BE2C (cell line): ENCODE measurements around the gene ADGRG6.

ENCODE experiments used
- DNase-seq: peaks from one replicate; pipeline ENCODE4 v3.0.0-alpha.2; 2020
- H3K27me3 ChIP-seq: fragments of 250-450 bp; sonication (Bioruptor Pico); 2 replicates; pipeline ENCODE4 v1.5.1; 2020; ENCODE audit warnings: mild to moderate bottlenecking
- H3K36me3 ChIP-seq: fragments of 250-450 bp; sonication (Bioruptor Pico); 2 replicates; pipeline ENCODE4 v1.5.1; 2020; ENCODE audit warnings: mild to moderate bottlenecking
- H3K4me1 ChIP-seq: fragments of 250-450 bp; sonication (Bioruptor Pico); 2 replicates; pipeline ENCODE4 v1.5.1; 2020
- H3K4me3 ChIP-seq: 2 replicates; pipeline ENCODE4 v1.5.1; 2011; ENCODE audit warnings: low read depth, low read length
- H3K9me3 ChIP-seq: fragments of 250-450 bp; sonication (Bioruptor Pico); 2 replicates; pipeline ENCODE4 v1.5.1; 2020
- TF ChIP-seq, protein P1 (sequence below): IDR thresholded peaks from 2 replicates; pipeline ENCODE4 v1.5.1; 2012; ENCODE audit warnings: mild to moderate bottlenecking, low read depth, low read length

The ADGRG6 gene

GRCh38 chr6:142318714-142319113 is 16.9 kb downstream of the ADGRG6 start:
- Histone ChIP-seq H3K4me1 (no peaks in the 10 kb centered on the region), H3K27me3 (no peaks in the 10 kb centered on the region), H3K9me3 (no peaks in the 10 kb centered on the region), H3K36me3 (no peaks in the 10 kb centered on the region), H3K4me3 (no peak overlapping the region)
- no peak for DNase-seq
- TF ChIP-seq, protein P1, sequence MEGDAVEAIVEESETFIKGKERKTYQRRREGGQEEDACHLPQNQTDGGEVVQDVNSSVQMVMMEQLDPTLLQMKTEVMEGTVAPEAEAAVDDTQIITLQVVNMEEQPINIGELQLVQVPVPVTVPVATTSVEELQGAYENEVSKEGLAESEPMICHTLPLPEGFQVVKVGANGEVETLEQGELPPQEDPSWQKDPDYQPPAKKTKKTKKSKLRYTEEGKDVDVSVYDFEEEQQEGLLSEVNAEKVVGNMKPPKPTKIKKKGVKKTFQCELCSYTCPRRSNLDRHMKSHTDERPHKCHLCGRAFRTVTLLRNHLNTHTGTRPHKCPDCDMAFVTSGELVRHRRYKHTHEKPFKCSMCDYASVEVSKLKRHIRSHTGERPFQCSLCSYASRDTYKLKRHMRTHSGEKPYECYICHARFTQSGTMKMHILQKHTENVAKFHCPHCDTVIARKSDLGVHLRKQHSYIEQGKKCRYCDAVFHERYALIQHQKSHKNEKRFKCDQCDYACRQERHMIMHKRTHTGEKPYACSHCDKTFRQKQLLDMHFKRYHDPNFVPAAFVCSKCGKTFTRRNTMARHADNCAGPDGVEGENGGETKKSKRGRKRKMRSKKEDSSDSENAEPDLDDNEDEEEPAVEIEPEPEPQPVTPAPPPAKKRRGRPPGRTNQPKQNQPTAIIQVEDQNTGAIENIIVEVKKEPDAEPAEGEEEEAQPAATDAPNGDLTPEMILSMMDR, result no peak

DNA sequence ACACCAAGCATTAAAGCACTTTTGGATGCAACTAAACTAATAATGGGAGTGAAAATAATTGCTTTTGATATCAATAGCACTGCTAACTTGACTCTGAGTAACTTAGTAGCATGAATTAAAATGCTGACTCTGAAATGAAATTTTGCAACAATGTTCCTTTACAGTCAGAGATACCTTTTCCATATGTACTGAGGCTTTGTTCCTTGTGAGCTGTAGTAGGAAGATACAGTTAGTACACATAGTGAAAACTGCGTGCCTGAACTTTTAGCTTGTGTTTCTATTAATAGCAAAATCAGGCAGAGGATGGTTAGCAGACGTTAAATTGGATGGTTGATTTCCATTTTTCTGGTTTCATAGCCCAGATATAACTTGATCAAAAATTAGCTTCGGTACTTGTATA is 18.6 kb downstream of the ADGRG6 start:
- Histone ChIP-seq H3K36me3 (no peaks in the 10 kb centered on the region), H3K4me3 (no peak overlapping the region), H3K4me1 (no peaks in the 10 kb centered on the region), H3K27me3 (no peaks in the 10 kb centered on the region), H3K9me3 (no peaks in the 10 kb centered on the region)
- TF ChIP-seq, protein P1, result no peak
- no peak for DNase-seq

GRCh38 chr6:142321451-142321850 is 19.6 kb downstream of the ADGRG6 start:
- no peak overlapping the region for H3K4me3 ChIP-seq

GRCh38 chr6:142322066-142322465 is 20.3 kb downstream of the ADGRG6 start:
- TF ChIP-seq, protein P1, result no peak
- Histone ChIP-seq H3K27me3 (no peaks in the 10 kb centered on the region), H3K9me3 (no peaks in the 10 kb centered on the region), H3K4me3 (no peak overlapping the region), H3K36me3 (no peaks in the 10 kb centered on the region), H3K4me1 (no peaks in the 10 kb centered on the region)
- no peak for DNase-seq

More at GRCh38 chr6:142321451-142321850, 19.6 kb downstream of the ADGRG6 start:
- TF ChIP-seq, protein P1, result no peak
- no peak for DNase-seq
- Histone ChIP-seq H3K9me3 (no peaks in the 10 kb centered on the region), H3K4me1 (no peaks in the 10 kb centered on the region), H3K36me3 (no peaks in the 10 kb centered on the region), H3K27me3 (no peaks in the 10 kb centered on the region)

DNA sequence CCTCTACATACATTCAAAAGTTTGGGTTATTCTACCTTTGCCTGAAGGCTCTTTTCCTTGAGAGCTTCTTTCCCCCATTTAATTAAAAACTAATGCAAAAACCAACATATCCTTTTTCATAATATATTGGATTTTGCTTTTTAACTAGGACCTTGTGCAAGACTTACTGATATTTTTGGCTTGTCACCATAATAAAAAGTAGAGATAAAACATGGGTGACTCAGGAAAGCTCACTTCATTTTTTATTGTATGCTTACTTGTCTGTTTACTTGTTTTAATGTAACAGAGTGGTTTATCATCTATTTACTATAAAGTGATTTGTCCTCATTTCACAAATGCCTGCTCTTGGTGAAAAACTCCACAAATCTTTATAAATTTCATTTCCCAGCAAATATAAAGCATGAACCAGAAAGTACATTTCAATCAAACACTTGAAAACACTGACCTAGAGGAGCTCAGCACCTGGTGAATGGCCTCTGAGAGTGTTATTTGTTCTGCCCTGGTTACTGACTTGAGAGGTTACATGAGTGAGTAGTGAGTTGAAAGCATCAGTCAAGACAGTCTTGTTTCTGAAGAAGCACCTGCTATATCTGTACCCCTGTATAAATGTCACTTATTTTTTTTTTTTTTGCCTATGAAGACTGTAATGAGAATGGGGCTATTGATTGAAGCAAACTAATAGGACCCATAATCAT is 20.8 kb downstream of the ADGRG6 start:
- H3K36me3 ChIP-seq, result no peaks in the 10 kb centered on the region
- DNase-seq, result no peak
- no peaks in the 10 kb centered on the region for H3K27me3 ChIP-seq
- H3K4me3 ChIP-seq, result no peak overlapping the region
- H3K4me1 ChIP-seq, result no peaks in the 10 kb centered on the region
- no peaks in the 10 kb centered on the region for H3K9me3 ChIP-seq
- TF ChIP-seq, protein P1, result no peak

DNA sequence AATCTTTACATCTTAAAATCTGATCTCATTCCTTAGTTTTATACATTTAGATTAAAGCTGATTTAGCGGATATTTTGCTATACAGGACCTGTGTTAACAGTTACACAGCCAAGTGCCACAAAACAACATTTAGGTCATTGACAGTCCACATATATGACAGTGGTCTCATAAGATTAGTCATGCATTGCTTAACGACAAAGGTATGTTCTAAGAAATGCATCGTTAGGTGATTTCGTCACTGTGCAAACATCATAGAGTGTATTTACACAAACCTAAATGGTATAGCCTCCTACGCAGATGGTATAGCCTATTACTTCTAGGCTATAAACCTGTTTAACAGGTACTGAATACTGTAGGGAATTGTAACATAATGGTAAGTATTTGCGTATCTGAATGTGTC is 21.6 kb downstream of the ADGRG6 start:
- Histone ChIP-seq H3K4me1 (no peaks in the 10 kb centered on the region), H3K9me3 (no peaks in the 10 kb centered on the region), H3K4me3 (no peak overlapping the region), H3K36me3 (no peaks in the 10 kb centered on the region), H3K27me3 (no peaks in the 10 kb centered on the region)
- TF ChIP-seq, protein P1, result no peak
- DNase-seq, result no peak
